ENCODE results near the gene EPB41.
"Not testable (repeated sequence)": the region's sequence is repeated elsewhere in the genome, so short reads cannot be mapped to it uniquely, and the experiment has no call there.

EPB41 gene

GRCh38 chr1:28921286-28921869 is 7.0 kb downstream of the EPB41 start:
- DNase-seq (ENCODE audit: low read depth in 1 of 2, low spot score in 1 of 2): no peak
- TF ChIP-seq JUND (IDR thresholded peaks at IDR 0.05; ENCODE audit: low read depth): no peak
- in situ Hi-C loops (cut with HindIII; ENCODE audit: low pct_unique_long_range_greater_than_20kb, low sequenced_read_pairs): no loop called here

GRCh38 chr1:28925350-28925891 is 11.1 kb downstream of the EPB41 start:
- in situ Hi-C loops (cut with HindIII; ENCODE audit: low pct_unique_long_range_greater_than_20kb, low sequenced_read_pairs): no loop called here
- DNase-seq (ENCODE audit: low read depth in 1 of 2, low spot score in 1 of 2): no peak
- TF ChIP-seq JUND (IDR thresholded peaks at IDR 0.05; ENCODE audit: low read depth): no peak

- no peak for TF ChIP-seq JUND (IDR thresholded peaks at IDR 0.05; ENCODE audit: low read depth)
- in situ Hi-C loops (cut with HindIII; ENCODE audit: low pct_unique_long_range_greater_than_20kb, low sequenced_read_pairs): no loop called here
- no peak for DNase-seq (ENCODE audit: low read depth in 1 of 2, low spot score in 1 of 2)
Measured at GRCh38 chr1:28926629-28927265, 12.4 kb downstream of the EPB41 start.

DNA sequence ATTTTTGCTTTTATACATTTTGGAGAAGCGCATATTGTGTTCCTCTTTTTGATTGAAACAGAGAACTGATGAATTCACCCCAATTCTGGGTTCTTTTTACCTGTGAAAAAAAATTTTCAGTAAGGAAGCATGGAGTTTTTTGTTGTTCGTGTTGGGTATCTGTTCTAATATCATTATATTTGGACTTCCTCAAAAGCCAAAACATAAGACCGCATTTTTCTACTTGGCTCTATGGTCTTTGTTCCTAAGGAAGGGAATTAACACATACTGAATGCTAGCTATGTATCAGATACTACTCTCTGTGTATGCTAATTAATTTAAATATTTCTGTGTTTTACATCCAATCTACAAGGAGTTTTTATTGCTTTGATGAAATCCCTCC is 12.9 kb downstream of the EPB41 start:
- TF ChIP-seq JUND (IDR thresholded peaks at IDR 0.05; ENCODE audit: low read depth): no peak
- in situ Hi-C loops (cut with HindIII; ENCODE audit: low pct_unique_long_range_greater_than_20kb, low sequenced_read_pairs): no loop called here
- no peak for DNase-seq (ENCODE audit: low read depth in 1 of 2, low spot score in 1 of 2)

GRCh38 chr1:28927648-28928313 is 13.4 kb downstream of the EPB41 start:
- TF ChIP-seq JUND (IDR thresholded peaks at IDR 0.05; ENCODE audit: low read depth): no peak
- in situ Hi-C loops (cut with HindIII; ENCODE audit: low pct_unique_long_range_greater_than_20kb, low sequenced_read_pairs): no loop called here
- no peak for DNase-seq (ENCODE audit: low read depth in 1 of 2, low spot score in 1 of 2)

GRCh38 chr1:28928314-28928941 is 14.1 kb downstream of the EPB41 start:
- DNase-seq (ENCODE audit: low read depth in 1 of 2, low spot score in 1 of 2): no peak
- no peak for TF ChIP-seq JUND (IDR thresholded peaks at IDR 0.05; ENCODE audit: low read depth)
- in situ Hi-C loops (cut with HindIII; ENCODE audit: low pct_unique_long_range_greater_than_20kb, low sequenced_read_pairs): no loop called here

GRCh38 chr1:28933277-28933676 is 18.9 kb downstream of the EPB41 start:
- in situ Hi-C loops (cut with HindIII; ENCODE audit: low pct_unique_long_range_greater_than_20kb, low sequenced_read_pairs): no loop called here
- no peak for DNase-seq (ENCODE audit: low read depth in 1 of 2, low spot score in 1 of 2)
- TF ChIP-seq JUND (IDR thresholded peaks at IDR 0.05; ENCODE audit: low read depth): no peak

DNA sequence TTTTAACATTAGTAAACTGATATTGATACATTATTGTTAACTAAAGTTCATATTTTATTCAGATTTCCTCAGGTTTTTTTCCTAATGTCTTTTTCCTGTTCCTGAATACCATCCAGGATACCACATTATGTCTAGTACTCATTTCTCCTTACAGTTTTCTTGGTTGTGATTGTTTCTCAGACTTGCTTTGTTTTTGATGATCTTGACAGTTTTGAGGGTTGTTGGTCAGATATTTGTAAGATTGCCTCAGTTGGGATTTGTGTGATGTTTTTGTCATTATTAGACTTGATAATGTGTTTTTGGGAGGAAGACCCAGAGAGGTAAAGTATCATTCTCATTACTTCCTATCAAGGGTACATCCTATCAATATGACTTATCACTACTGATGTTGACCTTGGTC is 19.5 kb downstream of the EPB41 start:
- TF ChIP-seq JUND (IDR thresholded peaks at IDR 0.05; ENCODE audit: low read depth): no peak
- in situ Hi-C loops (cut with HindIII; ENCODE audit: low pct_unique_long_range_greater_than_20kb, low sequenced_read_pairs): no loop called here
- DNase-seq (ENCODE audit: low read depth in 1 of 2, low spot score in 1 of 2): no peak

DNA sequence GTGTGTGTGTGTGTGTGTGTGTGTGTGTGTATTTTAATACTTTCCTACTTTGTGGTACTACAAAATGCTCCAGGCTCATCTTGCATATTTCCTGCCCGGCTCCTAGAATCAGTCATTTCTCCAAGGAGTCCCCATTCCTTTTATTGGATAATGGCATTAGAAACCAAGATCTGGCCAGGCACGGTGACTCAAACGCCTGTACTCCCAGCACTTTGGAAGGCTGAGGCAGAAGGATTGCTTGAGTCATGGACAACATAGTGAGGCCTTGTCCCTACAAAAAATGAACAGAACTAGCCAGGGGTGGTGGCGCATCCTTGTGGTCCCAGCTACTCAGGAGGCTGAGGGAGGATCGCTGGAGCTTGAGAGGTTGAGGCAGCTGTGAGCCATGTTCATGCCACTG is 20.3 kb downstream of the EPB41 start:
- TF ChIP-seq JUND (IDR thresholded peaks at IDR 0.05; ENCODE audit: low read depth): no peak
- in situ Hi-C loops (cut with HindIII; ENCODE audit: low pct_unique_long_range_greater_than_20kb, low sequenced_read_pairs): no loop called here
- no peak for DNase-seq (ENCODE audit: low read depth in 1 of 2, low spot score in 1 of 2)

- DNase-seq (ENCODE audit: low read depth in 1 of 2, low spot score in 1 of 2): no peak
- in situ Hi-C loops (cut with HindIII; ENCODE audit: low pct_unique_long_range_greater_than_20kb, low sequenced_read_pairs): no loop called here
- TF ChIP-seq JUND (IDR thresholded peaks at IDR 0.05; ENCODE audit: low read depth): no peak
Measured at GRCh38 chr1:28935293-28935692, 20.9 kb downstream of the EPB41 start.

DNA sequence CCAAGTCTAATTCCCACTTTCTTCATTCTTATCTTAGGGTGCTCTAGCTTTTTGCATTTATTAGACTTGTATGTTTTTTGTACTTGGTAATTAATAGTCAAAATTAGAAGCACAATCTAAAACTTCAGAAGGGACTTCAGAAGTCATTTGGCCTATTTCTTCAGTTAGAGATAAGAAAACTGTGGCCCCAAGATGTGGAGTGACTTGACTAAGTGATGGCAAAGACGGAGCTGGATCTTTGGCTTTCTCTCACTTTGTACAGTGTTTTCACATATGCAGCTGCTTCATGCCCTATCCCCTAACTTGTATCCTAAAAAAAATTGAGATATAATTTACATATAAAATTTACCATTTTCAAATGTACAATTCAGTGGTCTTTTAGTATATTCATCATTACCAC is 21.7 kb downstream of the EPB41 start:
- DNase-seq (ENCODE audit: low read depth in 1 of 2, low spot score in 1 of 2): no peak
- no peak for TF ChIP-seq JUND (IDR thresholded peaks at IDR 0.05; ENCODE audit: low read depth)
- in situ Hi-C loops (cut with HindIII; ENCODE audit: low pct_unique_long_range_greater_than_20kb, low sequenced_read_pairs): no loop called here

GRCh38 chr1:28936528-28936927 is 22.2 kb downstream of the EPB41 start:
- in situ Hi-C loops (cut with HindIII; ENCODE audit: low pct_unique_long_range_greater_than_20kb, low sequenced_read_pairs): no loop called here
- DNase-seq (ENCODE audit: low read depth in 1 of 2, low spot score in 1 of 2): no peak
- no peak for TF ChIP-seq JUND (IDR thresholded peaks at IDR 0.05; ENCODE audit: low read depth)

DNA sequence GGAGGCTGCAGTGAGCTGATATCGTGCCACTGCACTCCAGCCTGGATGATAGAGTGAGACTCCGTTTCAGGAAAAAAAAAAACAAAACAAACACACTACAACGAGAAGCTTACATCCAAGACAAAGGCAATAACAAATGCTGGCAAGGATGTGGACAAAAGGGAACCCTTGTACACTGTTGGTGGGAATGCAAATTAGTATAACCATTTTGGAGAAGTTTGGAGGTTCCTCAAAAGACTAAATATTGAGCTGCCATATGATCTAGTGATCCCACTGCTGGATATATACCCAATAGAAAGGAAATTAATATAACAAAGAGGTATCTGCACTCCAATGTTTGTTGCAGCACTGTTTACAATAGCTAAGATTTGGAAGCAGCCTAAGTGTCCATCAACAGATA is 29.2 kb downstream of the EPB41 start:
- DNase-seq (ENCODE audit: low read depth in 1 of 2, low spot score in 1 of 2); in situ Hi-C loops (cut with HindIII; ENCODE audit: low pct_unique_long_range_greater_than_20kb, low sequenced_read_pairs): not testable (repeated sequence)
